Fibroblast of mammary gland (primary cell): ENCODE results near the gene KCNK2.

Source experiments
- DNase-seq: peaks from one replicate; pipeline ENCODE4 v3.0.0-alpha.2; 2010; ENCODE audit warnings: low read depth
- H3K4me3 ChIP-seq: 2 replicates; pipeline ENCODE4 v1.5.1; 2011; ENCODE audit warnings: low read depth, mild to moderate bottlenecking, low read length, moderate library complexity; ENCODE audit not compliant: control insufficient read depth
- CTCF ChIP-seq: conservative IDR thresholded peaks from 2 replicates; pipeline ENCODE4 v1.5.1; 2011; ENCODE audit warnings: low read depth, low read length, inconsistent platforms; ENCODE audit not compliant: control insufficient read depth, insufficient read depth

The KCNK2 gene

GRCh38 chr1:215256936-215257679, 174.6 kb downstream of the KCNK2 start:
- TF ChIP-seq CTCF = no peak
- DNase-seq = peak; percentile 31
- H3K4me3 ChIP-seq = no peak overlapping the region

DNA sequence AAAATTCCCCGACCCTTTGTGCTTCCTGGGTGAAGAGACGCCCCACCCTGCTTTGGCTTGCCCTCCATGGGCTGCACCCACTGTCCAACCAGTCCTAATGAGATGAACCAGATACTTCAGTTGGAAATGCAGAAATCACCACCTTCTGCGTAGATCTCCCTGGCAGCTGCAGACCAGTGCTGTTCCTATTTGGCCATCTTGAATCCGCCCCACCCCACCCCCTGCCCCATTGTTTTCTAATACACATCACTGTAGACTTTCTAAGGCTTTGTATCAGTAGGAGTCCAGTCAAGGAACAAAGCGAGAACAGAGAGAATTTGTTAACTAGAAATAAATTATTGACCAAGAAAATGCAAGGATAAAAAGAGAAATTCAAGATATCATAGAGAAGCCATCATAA, 178.2 kb downstream of the KCNK2 start:
- no peak for TF ChIP-seq CTCF
- no peak overlapping the region for H3K4me3 ChIP-seq
- no peak for DNase-seq

DNA sequence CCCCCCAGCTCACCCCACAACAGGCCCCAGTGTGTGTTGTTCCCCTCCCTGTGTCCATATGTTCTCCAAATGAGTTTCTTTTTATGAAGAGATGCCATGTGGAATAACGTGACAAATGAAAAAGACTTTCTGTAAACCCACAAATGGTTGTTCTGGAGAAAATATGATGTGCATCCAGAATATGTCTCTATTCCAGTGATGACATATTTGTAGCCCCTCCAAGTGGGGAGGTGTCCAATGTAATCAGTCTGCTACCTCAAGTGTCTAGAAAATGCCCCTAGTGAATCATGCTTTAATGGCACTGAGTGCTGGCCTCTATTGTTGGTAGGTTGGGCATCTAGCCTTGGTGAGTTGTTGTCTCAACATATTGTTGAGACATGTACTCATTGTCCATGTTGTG, 179.6 kb downstream of the KCNK2 start:
- no peak for TF ChIP-seq CTCF
- DNase-seq = no peak
- no peak overlapping the region for H3K4me3 ChIP-seq

DNA sequence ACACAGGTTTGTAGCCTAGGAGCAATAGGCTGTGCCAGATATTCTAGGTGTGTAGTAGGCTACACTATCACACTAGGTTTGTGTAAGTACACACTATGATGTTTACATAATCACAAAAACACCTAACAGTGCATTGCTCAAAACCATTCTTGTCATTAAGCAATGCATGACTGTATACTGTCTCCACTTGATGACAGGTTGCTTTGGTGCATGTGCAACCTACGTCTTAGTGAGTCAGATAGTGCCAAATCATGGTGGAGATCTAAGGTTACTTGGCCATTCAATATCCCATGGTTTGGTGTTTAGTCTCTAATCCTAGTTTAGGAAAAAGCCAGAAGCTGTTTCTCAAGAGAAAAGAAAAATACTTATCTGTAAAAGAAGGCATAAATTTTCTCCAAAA, 181.1 kb downstream of the KCNK2 start:
- peak; percentile 69 for DNase-seq
- no peak for TF ChIP-seq CTCF
- H3K4me3 ChIP-seq = no peak overlapping the region

- H3K4me3 ChIP-seq = no peak overlapping the region
- no peak for TF ChIP-seq CTCF
- DNase-seq = no peak
Observed at GRCh38 chr1:215264649-215265048, 182.1 kb downstream of the KCNK2 start.

DNA sequence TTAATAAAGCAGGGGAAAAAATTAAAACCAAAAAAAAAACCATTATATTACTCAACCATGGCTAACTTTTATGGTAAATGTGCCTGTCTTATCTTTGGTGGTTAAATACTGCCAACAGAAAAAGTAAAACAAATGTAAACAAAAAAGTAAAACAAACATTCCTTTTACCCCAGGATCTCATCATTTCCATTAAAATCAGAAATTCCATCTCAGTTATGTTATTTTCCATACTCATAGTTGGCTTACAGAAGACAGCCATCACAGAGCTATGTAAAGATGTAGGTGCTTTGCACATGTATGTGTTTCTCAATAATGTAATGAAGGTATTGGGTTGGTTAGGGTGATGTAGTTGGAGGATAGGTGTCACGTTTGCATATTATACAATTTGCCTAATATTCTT, 185.0 kb downstream of the KCNK2 start:
- DNase-seq = no peak
- TF ChIP-seq CTCF = no peak
- H3K4me3 ChIP-seq = no peak overlapping the region

GRCh38 chr1:215269955-215270354, 187.4 kb downstream of the KCNK2 start:
- DNase-seq = no peak
- peak; percentile 10 for TF ChIP-seq CTCF
- no peak overlapping the region for H3K4me3 ChIP-seq
